Rectal smooth muscle tissue (tissue), 1 donor: Measurements from ENCODE around the gene ZNF441.
A peak's percentile ranks its signal among the peaks of the same experiment; 100 is the strongest.
"Not testable (repeated sequence)": the region's sequence is repeated elsewhere in the genome, so short reads cannot be mapped to it uniquely, and the experiment has no call there.

Experiments used
- H3K27ac ChIP-seq: one replicate; pipeline ENCODE4 v1.7.0; 2013; ENCODE audit warnings: low read depth, low read length, inconsistent platforms
- H3K27me3 ChIP-seq: one replicate; pipeline ENCODE4 v1.7.0; 2013; ENCODE audit warnings: low read length; ENCODE audit not compliant: control insufficient read depth, insufficient read depth
- H3K36me3 ChIP-seq: one replicate; pipeline ENCODE4 v1.7.0; 2013; ENCODE audit warnings: low read length; ENCODE audit not compliant: control insufficient read depth, insufficient read depth
- H3K4me1 ChIP-seq: one replicate; pipeline ENCODE4 v1.7.0; 2013; ENCODE audit warnings: low read length; ENCODE audit not compliant: control insufficient read depth, insufficient read depth
- H3K4me3 ChIP-seq: one replicate; pipeline ENCODE4 v1.7.0; 2013; ENCODE audit warnings: low read length
- H3K9ac ChIP-seq: one replicate; pipeline ENCODE4 v1.7.0; 2013; ENCODE audit warnings: low read length

The ZNF441 gene

DNA sequence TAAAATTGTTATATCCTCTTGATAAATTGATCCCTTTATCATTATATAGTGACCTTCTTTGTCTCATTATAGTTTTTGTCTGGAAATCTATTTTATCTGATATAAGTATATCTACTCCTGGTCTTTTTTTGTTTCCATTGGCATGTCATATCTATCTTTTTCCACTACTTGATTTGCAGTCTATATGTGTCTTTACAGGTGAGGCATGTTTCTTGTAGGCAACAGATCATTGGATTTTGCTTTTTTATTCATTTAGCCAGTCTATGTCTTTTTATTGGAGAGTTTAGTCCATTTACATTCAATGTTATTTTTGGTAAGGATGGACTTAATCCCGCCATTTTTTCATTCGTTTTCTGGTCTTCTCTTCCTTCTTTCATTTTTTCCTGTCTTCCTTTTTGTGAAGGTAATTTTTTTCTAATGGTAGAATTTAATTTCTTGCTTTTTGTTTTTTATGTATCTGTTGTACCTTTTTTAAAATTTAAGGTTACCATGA lies 14.5 kb upstream of the ZNF441 start:
- Histone ChIP-seq H3K4me3 (no peak overlapping the region), H3K4me1 (no peaks in the 10 kb centered on the region), H3K27ac (no peak overlapping the region), H3K27me3 (no peaks in the 10 kb centered on the region), H3K9ac (no peak overlapping the region), H3K36me3 (no peaks in the 10 kb centered on the region)

DNA sequence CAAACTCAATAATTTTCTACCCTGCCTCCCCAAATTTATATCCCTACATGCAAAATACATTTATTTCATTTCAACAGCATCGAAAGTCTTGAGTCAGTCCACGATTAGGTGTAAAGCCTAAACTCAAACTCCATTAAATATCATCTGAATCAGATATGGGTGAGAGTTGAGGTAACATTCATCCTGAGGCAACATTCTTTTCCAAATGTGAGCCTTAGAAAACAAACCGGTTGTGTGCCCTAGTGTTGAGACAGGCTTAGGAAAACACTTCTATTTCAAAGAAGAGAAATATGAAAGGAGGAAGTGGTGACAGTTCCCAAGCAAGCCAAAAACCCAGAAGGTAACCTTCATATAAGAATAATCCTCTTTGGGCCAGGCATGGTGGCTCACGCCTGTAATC lies 12.1 kb upstream of the ZNF441 start:
- H3K9ac ChIP-seq, result no peak overlapping the region
- H3K27me3 ChIP-seq, result no peaks in the 10 kb centered on the region
- H3K36me3 ChIP-seq, result no peaks in the 10 kb centered on the region
- H3K4me1 ChIP-seq, result no peaks in the 10 kb centered on the region
- H3K27ac ChIP-seq, result no peak overlapping the region
- no peak overlapping the region for H3K4me3 ChIP-seq

DNA sequence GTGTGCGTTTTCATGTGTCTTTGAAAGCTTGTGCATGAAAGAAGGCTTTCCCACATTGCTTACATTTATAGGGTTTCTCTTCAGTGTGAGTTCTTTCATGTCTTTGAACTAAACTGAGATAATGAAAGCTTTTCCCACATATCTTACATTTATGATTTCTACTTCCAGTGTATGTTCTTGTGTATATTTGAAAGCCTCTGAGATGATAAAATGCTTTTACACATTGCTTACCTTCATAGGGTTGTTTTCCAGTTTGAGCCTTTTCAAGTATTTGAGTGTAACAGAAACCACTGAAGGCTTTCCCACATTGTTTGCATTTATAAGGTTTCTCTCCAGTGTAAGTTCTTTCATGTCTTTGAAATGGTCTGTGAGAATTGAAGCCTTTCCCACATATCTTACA lies 9.8 kb upstream of the ZNF441 start:
- Histone ChIP-seq H3K27me3 (no peaks in the 10 kb centered on the region), H3K36me3 (no peaks in the 10 kb centered on the region), H3K4me1 (no peaks in the 10 kb centered on the region), H3K4me3 (no peak overlapping the region), H3K27ac (no peak overlapping the region), H3K9ac (no peak overlapping the region)

DNA sequence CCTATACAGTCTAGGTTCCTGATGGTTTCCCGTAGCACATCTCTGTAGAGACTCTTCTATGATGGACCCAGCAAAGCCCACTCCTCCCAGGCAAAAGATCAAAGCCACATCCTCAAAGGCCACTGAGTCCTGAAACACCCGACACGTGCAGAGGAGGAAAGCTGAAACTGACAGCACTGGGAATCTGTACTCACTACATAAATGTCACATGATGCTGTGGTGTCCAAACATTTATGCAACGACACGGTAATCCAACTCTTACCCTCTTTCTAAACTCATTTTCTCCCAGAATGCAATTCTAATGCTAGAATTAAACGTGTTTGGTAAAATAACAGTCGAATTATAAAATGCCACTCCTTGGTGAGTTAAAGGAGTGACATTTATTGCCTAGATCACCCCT lies 7.0 kb upstream of the ZNF441 start:
- Histone ChIP-seq H3K4me3 (no peak overlapping the region), H3K4me1 (no peaks in the 10 kb centered on the region), H3K27ac (no peak overlapping the region), H3K36me3 (no peaks in the 10 kb centered on the region), H3K9ac (no peak overlapping the region), H3K27me3 (no peaks in the 10 kb centered on the region)

DNA sequence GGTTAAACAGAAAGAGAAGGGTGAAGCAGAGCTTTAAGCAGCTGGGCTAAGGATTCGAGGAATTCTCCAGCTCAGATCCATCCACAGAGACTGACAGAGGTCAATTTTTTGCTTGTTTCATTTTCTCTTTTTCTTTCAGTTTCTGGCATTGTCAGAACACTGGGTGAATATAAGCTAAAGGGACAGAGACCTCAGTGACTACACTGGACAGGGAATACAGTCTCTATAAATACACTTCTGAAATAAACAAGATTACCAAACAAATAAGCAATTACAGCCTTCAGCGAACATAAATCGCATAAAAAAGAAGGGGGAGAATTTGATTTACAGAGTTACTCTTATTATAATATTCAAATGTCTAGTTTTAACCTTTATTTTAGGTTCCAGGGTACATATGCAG lies 3.7 kb upstream of the ZNF441 start:
- Histone ChIP-seq H3K27ac (no peak overlapping the region), H3K9ac (no peak overlapping the region)

DNA sequence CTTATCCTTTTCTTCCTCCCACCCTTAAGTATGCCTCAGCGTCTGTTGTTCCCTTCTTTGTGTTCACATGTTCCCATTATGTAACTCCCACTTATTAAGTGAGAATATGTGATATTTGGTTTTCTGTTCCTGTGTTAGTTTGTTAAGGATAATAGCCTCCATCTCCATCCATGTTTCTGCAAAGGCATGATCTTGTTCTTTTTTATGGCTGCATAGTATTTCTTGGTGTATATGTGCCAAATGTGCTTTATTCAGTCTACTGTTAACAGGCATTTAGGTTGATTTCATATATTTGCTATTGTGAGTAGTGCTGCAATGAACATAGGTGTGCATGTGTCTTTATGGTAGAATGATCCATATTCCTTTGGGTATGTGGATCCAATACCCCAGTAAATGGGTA lies 3.2 kb upstream of the ZNF441 start:
- Histone ChIP-seq H3K27ac (no peak overlapping the region), H3K36me3 (no peaks in the 10 kb centered on the region), H3K4me3 (no peak overlapping the region), H3K27me3 (no peaks in the 10 kb centered on the region), H3K4me1 (peaks cover 10% of the 10 kb centered on the region), H3K9ac (no peak overlapping the region)

More for the DNA sequence above, 3.7 kb upstream of the ZNF441 start:
- peaks cover 5% of the 10 kb centered on the region for H3K4me1 ChIP-seq
- H3K4me3 ChIP-seq, result no peak overlapping the region
- no peaks in the 10 kb centered on the region for H3K27me3 ChIP-seq
- H3K36me3 ChIP-seq, result no peaks in the 10 kb centered on the region

DNA sequence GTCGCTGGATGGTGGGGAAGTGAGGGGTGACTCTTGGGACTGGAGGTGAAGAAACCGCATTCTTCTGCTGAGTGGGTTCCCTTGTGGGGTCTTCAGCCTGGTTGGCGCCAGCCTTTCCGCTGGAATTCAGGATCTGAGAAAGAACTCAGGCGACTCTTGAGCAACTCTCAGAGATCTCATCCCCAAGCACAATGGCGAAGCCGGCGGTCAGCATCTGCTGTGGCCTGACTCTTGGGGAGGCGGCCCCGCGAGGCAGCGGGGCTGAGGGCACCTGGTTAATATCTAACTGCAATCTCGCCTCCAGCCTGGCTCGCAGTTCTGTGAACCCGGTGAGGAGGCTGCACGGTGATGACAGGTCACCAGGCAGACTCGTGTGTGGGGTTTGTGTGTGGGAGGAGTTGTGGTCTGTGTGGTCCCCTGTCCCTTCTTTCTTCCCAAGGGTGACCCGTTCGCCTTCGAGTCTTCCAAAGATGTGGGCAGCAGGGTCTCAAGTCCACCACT lies 883 bp downstream of the ZNF441 start:
- Histone ChIP-seq H3K9ac (peak overlapping the region; percentile 58), H3K36me3 (peaks cover 3% of the 10 kb centered on the region), H3K27ac (peak overlapping the region; percentile 83), H3K4me1 (peaks cover 11% of the 10 kb centered on the region), H3K27me3 (no peaks in the 10 kb centered on the region), H3K4me3 (peak overlapping the region; percentile 66)

DNA sequence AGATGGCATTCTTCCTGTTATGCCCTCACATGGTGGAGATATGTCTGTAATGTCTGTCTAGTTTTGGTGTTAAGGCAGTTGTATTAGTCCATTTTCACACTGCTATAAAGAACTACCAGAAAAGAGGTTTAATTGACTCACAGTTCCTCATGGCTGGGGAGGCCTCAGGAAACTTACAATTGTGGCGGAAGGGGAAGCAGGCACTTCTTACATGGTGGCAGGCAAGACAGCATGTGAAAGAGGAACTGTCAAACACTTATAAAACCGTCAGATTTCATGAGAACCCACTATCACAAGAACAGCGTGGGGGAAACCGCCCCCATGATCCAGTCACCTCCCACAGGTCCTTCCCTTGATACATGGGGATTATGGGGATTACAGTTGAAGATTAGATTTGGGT lies 3.2 kb downstream of the ZNF441 start:
- Histone ChIP-seq H3K27ac (no peak overlapping the region), H3K9ac (no peak overlapping the region), H3K36me3 (peaks cover 3% of the 10 kb centered on the region), H3K4me1 (peaks cover 11% of the 10 kb centered on the region), H3K27me3 (no peaks in the 10 kb centered on the region), H3K4me3 (no peak overlapping the region)

DNA sequence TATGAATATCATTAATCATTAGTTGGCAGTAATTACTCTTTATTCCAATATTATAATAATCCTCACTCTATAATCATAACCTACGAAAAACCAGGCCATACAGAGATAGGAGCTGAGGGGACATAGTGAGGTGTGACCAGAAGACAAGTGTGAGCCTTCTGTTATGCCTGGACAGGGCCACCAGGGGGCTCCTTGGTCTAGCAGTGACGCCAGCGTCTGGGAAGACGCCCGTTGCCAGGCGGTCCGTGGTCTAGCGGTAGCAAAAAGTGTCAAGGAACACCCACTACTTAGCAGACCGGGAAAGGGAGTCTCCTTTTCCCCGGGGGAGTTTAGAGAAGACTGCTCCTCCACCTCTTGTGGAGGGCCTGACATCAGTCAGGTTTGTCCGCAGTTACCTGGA lies 4.7 kb downstream of the ZNF441 start:
- H3K9ac ChIP-seq, H3K4me3 ChIP-seq, H3K4me1 ChIP-seq, H3K27ac ChIP-seq, H3K27me3 ChIP-seq, H3K36me3 ChIP-seq: not testable (repeated sequence)

DNA sequence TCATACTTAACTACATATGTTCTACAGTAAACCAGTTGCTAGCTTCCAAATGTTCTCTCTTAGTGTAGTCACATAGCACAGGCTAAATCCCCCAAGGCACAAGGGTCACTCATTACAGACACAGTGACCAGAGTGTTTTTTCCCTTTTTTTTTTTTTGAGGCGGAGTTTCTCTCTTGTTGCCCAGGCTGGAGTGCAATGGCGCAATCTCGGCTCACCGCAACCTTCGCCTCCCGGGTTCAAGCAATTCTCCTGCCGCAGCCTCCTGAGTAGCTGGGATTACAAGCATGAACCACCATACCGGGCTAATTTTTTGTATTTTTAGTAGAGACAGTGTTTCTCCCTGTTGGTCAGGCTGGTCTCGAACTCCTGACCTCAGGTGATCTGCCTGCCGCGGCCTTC lies 9.9 kb downstream of the ZNF441 start:
- peaks cover 26% of the 10 kb centered on the region for H3K36me3 ChIP-seq
- not testable (repeated sequence) for H3K4me3 ChIP-seq, H3K4me1 ChIP-seq, H3K27me3 ChIP-seq, H3K9ac ChIP-seq, H3K27ac ChIP-seq

DNA sequence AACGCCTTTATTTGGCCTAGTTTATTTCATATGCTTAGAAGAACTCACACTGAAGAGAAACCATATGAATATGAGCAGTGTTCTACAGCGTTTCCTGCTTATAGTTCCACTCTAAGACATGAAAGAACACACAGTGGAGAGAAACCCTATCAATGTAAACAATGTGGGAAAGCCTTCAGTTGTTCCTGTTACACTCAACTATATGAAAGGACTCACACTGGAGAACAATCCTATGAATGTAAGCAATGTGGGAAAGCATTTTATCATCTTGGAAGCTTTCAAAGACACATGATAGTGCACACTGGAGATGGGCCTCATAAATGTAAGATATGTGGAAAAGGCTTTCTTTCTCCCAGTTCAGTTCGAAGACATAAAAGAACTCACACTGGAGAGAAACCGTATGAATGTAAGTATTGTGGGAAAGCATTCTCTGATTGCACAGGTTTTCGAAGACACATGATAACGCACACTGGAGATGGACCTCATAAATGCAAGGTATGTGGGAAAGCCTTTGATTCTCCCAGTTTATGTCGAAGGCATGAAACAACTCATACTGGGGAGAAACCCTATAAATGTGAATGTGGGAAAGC lies 13.7 kb downstream of the ZNF441 start:
- Histone ChIP-seq H3K27me3 (no peaks in the 10 kb centered on the region), H3K36me3 (peaks cover 30% of the 10 kb centered on the region), H3K9ac (no peak overlapping the region), H3K4me3 (no peak overlapping the region), H3K4me1 (no peaks in the 10 kb centered on the region), H3K27ac (no peak overlapping the region)

DNA sequence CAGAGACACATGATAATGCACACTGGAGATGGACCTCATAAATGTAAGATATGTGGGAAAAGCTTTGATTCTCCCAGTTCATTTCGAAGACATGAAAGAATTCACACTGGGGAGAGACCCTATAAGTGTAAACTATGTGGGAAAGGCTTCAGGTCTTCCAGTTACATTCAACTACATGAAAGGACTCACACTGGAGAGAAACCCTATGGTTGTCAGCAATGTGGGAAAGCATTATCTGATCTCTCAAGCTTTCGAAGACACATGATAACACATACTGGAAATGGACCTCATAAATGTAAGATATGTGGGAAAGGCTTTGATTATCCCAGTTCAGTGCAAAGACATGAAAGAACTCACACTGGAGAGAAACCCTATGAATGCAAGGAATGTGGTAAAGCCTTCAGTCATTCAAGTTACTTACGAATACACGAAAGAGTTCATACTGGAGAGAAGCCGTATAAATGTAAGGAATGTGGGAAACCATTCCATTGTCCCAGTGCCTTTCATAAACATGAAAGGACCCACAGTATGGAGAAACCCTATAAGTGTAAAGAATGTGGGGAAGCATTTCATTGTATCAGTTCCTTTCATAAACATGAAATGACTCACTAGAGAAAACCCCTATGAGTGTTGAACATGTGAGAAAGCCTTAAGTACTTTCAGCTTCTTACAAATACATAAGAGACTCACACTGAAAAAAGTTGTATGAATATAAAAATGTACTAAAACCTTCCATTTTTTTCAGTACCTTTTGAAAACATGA lies 14.7 kb downstream of the ZNF441 start:
- H3K9ac ChIP-seq, result no peak overlapping the region
- no peak overlapping the region for H3K27ac ChIP-seq
- no peak overlapping the region for H3K4me3 ChIP-seq
- H3K36me3 ChIP-seq, result peaks cover 30% of the 10 kb centered on the region
- H3K27me3 ChIP-seq, result no peaks in the 10 kb centered on the region
- no peaks in the 10 kb centered on the region for H3K4me1 ChIP-seq

DNA sequence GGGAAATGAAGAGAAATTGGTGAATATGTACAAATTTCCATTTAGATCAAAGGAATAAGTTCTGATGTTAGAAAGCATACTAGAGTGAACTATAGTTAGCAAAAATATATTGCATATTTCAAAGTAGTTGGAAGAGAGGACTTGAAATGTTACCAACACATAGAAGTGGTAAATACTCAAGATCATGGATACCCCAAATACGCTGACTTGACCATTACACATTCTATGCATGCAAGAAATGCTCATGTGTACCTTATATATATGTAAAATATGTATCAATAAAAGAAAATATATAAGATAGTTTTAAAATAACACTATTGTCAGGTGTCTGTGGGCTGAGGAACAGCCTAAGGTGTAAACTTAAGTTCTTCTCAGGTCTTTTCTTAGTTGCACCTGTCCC lies 17.0 kb downstream of the ZNF441 start:
- Histone ChIP-seq H3K4me3 (no peak overlapping the region), H3K27me3 (no peaks in the 10 kb centered on the region), H3K27ac (no peak overlapping the region), H3K36me3 (peaks cover 26% of the 10 kb centered on the region), H3K9ac (no peak overlapping the region), H3K4me1 (no peaks in the 10 kb centered on the region)
